Measurements from ENCODE around the gene CLEC2A. TPM values are rescaled to one million over a fixed set of nuclear protein-coding genes. Genes with fewer than 3 reads are reported as not detected.

Gene CLEC2A
- total RNA-seq, 1 donor from 2014 or later: 0.62 TPM

DNA sequence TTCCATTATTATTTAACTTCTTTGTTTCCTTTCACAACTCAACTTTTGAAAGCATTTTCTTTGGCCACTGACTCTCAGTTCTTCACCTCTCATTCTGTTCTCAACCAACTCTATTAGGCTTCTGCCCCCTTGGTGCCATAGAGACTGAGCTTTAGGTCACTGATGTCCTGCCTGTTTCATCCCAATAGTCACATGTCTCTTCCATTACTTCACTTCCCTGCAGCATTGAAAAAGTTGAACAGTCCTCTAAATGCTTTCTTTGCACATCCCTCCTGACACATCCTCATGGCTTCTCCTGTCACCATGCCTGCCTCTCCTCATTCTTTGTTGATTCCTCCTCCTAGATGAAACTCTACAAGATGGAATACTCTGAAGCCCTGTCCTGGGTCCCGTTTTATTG is 41.8 kb upstream of the CLEC2A start:
- TF ChIP-seq, protein P1, sequence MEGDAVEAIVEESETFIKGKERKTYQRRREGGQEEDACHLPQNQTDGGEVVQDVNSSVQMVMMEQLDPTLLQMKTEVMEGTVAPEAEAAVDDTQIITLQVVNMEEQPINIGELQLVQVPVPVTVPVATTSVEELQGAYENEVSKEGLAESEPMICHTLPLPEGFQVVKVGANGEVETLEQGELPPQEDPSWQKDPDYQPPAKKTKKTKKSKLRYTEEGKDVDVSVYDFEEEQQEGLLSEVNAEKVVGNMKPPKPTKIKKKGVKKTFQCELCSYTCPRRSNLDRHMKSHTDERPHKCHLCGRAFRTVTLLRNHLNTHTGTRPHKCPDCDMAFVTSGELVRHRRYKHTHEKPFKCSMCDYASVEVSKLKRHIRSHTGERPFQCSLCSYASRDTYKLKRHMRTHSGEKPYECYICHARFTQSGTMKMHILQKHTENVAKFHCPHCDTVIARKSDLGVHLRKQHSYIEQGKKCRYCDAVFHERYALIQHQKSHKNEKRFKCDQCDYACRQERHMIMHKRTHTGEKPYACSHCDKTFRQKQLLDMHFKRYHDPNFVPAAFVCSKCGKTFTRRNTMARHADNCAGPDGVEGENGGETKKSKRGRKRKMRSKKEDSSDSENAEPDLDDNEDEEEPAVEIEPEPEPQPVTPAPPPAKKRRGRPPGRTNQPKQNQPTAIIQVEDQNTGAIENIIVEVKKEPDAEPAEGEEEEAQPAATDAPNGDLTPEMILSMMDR (IDR thresholded peaks at IDR 0.05): no peak
- Mint-ChIP-seq H3K36me3 (ENCODE audit: low read depth) (peaks cover 2% of the 10 kb centered on the region), H3K27ac (ENCODE audit: unreplicated experiment) (no peak overlapping the region), H3K27me3 (ENCODE audit: low read depth) (peaks cover 5% of the 10 kb centered on the region), H3K9me3 (ENCODE audit: low read depth) (peaks cover 4% of the 10 kb centered on the region), H3K4me1 (ENCODE audit: low read depth) (no peaks in the 10 kb centered on the region), H3K4me3 (ENCODE audit: unreplicated experiment) (no peak overlapping the region)
- no peak for DNase-seq (ENCODE audit: low spot score)

DNA sequence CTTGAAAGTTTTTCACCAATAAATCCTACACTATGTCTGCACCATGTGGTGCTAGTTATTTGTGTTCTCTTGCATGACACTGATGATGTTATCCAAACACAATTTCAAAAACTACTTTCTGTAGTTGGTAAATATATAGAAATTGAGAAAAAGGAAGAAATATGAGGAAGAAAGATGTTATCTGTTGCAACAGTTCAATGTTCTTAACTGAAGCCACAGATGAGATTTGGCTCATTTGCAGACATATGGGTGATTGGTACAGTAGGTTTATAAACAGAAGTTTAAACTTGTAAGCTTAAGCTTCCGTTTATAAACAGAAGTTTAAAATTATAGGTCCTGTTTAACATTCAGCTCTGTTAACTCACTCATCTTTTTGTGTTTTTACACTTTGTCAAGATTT is 39.0 kb upstream of the CLEC2A start, which contains the start of gene CLEC12A:
CLEC12A (plus strand) TSS at position 229 of the 400 bp plus-strand sequence. CDS start 188 bp downstream, outside the sequence.
- Mint-ChIP-seq H3K27me3 (ENCODE audit: low read depth) (peaks cover 5% of the 10 kb centered on the region), H3K4me3 (ENCODE audit: unreplicated experiment) (no peak within 1 kb of the TSS), H3K9me3 (ENCODE audit: low read depth) (peaks cover 4% of the 10 kb centered on the region), H3K27ac (ENCODE audit: unreplicated experiment) (no peak within 1 kb of the TSS), H3K4me1 (ENCODE audit: low read depth) (no peaks in the 10 kb centered on the region), H3K36me3 (ENCODE audit: low read depth) (peaks cover 2% of the 10 kb centered on the region)
- TF ChIP-seq, protein P1 (IDR thresholded peaks at IDR 0.05): no peak
- DNase-seq (ENCODE audit: low spot score): no peak

DNA sequence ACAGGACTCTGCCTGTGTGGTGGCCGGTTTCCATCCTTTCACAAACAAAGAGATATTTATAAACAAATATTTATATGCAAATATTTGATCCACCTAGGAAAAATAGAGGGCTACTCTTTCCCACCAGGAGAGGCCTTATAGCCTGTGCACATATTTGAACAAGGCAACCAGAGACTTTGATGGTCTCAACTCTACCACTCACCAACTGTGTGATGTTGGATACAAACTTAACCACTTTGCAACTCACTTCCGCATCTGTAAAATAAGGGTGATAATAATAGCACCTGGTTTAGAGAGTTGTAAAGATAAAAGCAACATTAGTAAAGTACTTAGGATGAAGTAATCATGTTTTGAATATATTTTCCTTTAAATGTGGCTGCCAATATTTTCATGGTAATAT is 37.5 kb upstream of the CLEC2A start:
- H3K4me1 Mint-ChIP-seq (ENCODE audit: low read depth): no peaks in the 10 kb centered on the region
- no peak for DNase-seq (ENCODE audit: low spot score)
- H3K4me3 Mint-ChIP-seq (ENCODE audit: unreplicated experiment): no peak overlapping the region
- peaks cover 2% of the 10 kb centered on the region for H3K36me3 Mint-ChIP-seq (ENCODE audit: low read depth)
- H3K9me3 Mint-ChIP-seq (ENCODE audit: low read depth): no peaks in the 10 kb centered on the region
- no peak overlapping the region for H3K27ac Mint-ChIP-seq (ENCODE audit: unreplicated experiment)
- H3K27me3 Mint-ChIP-seq (ENCODE audit: low read depth): peaks cover 5% of the 10 kb centered on the region
- TF ChIP-seq, protein P1 (IDR thresholded peaks at IDR 0.05): no peak

DNA sequence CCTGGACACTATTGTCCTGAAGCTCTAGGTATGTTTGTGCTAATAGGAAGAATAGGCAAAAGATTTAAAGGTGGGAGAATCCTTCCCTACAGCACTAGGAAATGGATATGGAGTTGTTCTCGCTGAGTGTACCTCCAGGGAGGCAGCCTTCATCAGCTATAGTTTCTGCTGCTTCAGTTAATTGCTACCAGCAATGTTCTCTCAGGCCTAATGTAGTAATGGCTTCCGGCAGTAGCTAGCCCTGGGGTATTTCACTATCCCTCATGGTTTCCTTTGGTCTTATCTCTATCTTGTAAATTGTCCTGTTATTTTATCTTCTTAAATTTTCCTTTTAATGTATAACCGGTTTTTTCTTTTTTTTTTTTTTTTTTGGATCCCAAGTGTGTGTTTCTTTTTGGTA is 29.7 kb upstream of the CLEC2A start:
- Mint-ChIP-seq H3K36me3 (ENCODE audit: low read depth) (no peaks in the 10 kb centered on the region), H3K27me3 (ENCODE audit: low read depth) (no peaks in the 10 kb centered on the region), H3K27ac (ENCODE audit: unreplicated experiment) (no peak overlapping the region), H3K4me3 (ENCODE audit: unreplicated experiment) (no peak overlapping the region), H3K4me1 (ENCODE audit: low read depth) (no peaks in the 10 kb centered on the region), H3K9me3 (ENCODE audit: low read depth) (no peaks in the 10 kb centered on the region)
- no peak for DNase-seq (ENCODE audit: low spot score)
- TF ChIP-seq, protein P1 (IDR thresholded peaks at IDR 0.05): no peak

DNA sequence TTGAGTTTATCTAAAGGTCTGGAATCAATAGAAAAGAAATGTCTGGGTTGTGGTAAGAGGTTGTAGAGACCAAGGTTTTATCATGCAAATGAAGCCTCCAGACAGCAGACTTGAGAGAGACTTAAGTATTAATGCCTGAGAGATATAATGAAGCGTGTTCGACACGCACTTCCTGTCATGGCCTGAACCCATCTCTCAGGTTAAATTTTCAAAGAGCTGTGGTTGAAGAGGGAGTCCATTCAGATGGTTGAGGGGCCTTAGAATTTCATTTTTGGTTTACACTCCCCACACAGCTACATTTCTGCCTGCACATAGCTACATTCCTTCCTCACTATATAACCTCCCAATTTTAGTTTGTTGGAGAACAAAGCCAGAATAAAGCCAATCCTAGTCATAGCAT is 28.9 kb upstream of the CLEC2A start:
- Mint-ChIP-seq H3K36me3 (ENCODE audit: low read depth) (no peaks in the 10 kb centered on the region), H3K4me3 (ENCODE audit: unreplicated experiment) (no peak overlapping the region), H3K4me1 (ENCODE audit: low read depth) (no peaks in the 10 kb centered on the region), H3K27me3 (ENCODE audit: low read depth) (no peaks in the 10 kb centered on the region), H3K27ac (ENCODE audit: unreplicated experiment) (no peak overlapping the region), H3K9me3 (ENCODE audit: low read depth) (no peaks in the 10 kb centered on the region)
- TF ChIP-seq, protein P1 (IDR thresholded peaks at IDR 0.05): no peak
- no peak for DNase-seq (ENCODE audit: low spot score)

All from chondrocyte (in vitro differentiated cells).